K562 (cell line): ENCODE measurements around the gene STAP1. TPM values are rescaled to one million over a fixed set of nuclear protein-coding genes. Genes with fewer than 3 reads are reported as not detected.
A peak's percentile ranks its signal among the peaks of the same experiment; 100 is the strongest.

ENCODE experiments used
- BRCA1 ChIP-seq, 2 experiments: fragments of 450-650 bp in 1 of 2; sonication (generic) in 1 of 2; formaldehyde crosslinking in 1 of 2; IDR thresholded peaks; 2 replicates each; pipeline versions ENCODE4 v1.5.0 to v1.6.1; 2017 to 2020; ENCODE audit warnings: mild to moderate bottlenecking in 1 of 2, missing genetic modification reagents in 1 of 2
- CCAR2 ChIP-seq: fragments of 200-400 bp; formaldehyde crosslinking; IDR thresholded peaks from 2 replicates; pipeline ENCODE4 v1.6.1; 2017; ENCODE audit warnings: mild to moderate bottlenecking, low read depth, low read length
- DPF2 ChIP-seq: fragments of 450-650 bp; IDR thresholded peaks from 2 replicates; pipeline ENCODE4 v1.6.1; 2016
- FOXJ3 ChIP-seq: sonication (generic); formaldehyde crosslinking; IDR thresholded peaks from 2 replicates; pipeline ENCODE4 v1.4.0; 2020; ENCODE audit warnings: mild to moderate bottlenecking, missing genetic modification reagents
- HDAC1 ChIP-seq, 2 experiments: fragments of 450-650 bp; IDR thresholded peaks; 2 replicates each; pipeline ENCODE4 v1.6.1; 2016 to 2017; ENCODE audit warnings: inconsistent platforms in 1 of 2, mild to moderate bottlenecking in 1 of 2, moderate library complexity in 1 of 2
- HDAC6 ChIP-seq: IDR thresholded peaks from 2 replicates; pipeline ENCODE4 v1.6.1; 2012; ENCODE audit warnings: low read depth, mild to moderate bottlenecking, control low read depth, inconsistent platforms, low read length, moderate library complexity
- ILF3 ChIP-seq: fragments of 450-650 bp; IDR thresholded peaks from 2 replicates; pipeline ENCODE4 v1.6.1; 2018; ENCODE audit warnings: antibody characterized with exemption, mild to moderate bottlenecking, moderate library complexity, borderline replicate concordance
- LARP7 ChIP-seq: fragments of 450-650 bp; IDR thresholded peaks from 2 replicates; pipeline ENCODE4 v1.6.1; 2016
- MCM3 ChIP-seq: fragments of 450-650 bp; IDR thresholded peaks from 2 replicates; pipeline ENCODE4 v1.6.1; 2016
- NFATC3 ChIP-seq: fragments of 450-650 bp; IDR thresholded peaks from 2 replicates; pipeline ENCODE4 v1.6.1; 2017; ENCODE audit warnings: mild to moderate bottlenecking
- NFIX ChIP-seq: fragments of 250-450 bp; sonication (Bioruptor Pico); IDR thresholded peaks from 2 replicates; pipeline ENCODE4 v1.4.0; 2020; ENCODE audit warnings: low read depth, mild to moderate bottlenecking, moderate library complexity
- NR2F6 ChIP-seq: fragments of 450-650 bp; formaldehyde crosslinking; IDR thresholded peaks from 2 replicates; pipeline ENCODE4 v1.4.0; 2020; ENCODE audit warnings: mild to moderate bottlenecking
- PCBP2 ChIP-seq: fragments of 200-400 bp; formaldehyde crosslinking; IDR thresholded peaks from 2 replicates; pipeline ENCODE4 v1.6.1; 2018; ENCODE audit warnings: low read length, low read depth, mild to moderate bottlenecking, moderate library complexity; ENCODE audit not compliant: poor library complexity, severe bottlenecking
- SAFB2 ChIP-seq: fragments of 200-400 bp; formaldehyde crosslinking; IDR thresholded peaks from 2 replicates; pipeline ENCODE4 v1.6.1; 2018; ENCODE audit warnings: borderline replicate concordance, low read length, low read depth, moderate library complexity; ENCODE audit not compliant: severe bottlenecking
- SIN3B ChIP-seq: fragments of 450-650 bp; IDR thresholded peaks from 2 replicates; pipeline ENCODE4 v1.6.1; 2017; ENCODE audit warnings: low read depth, mild to moderate bottlenecking, moderate library complexity
- SMAD3 ChIP-seq: fragments of 450-650 bp; formaldehyde crosslinking; conservative IDR thresholded peaks from 2 replicates; pipeline ENCODE4 v1.4.0; 2020; ENCODE audit warnings: mild to moderate bottlenecking
- SNRNP70 ChIP-seq: fragments of 200-400 bp; formaldehyde crosslinking; optimal IDR thresholded peaks from 2 replicates; pipeline ENCODE3; 2017; ENCODE audit warnings: low read depth, low read length
- SRSF7 ChIP-seq: fragments of 200-400 bp; formaldehyde crosslinking; optimal IDR thresholded peaks from 2 replicates; pipeline ENCODE3; 2017; ENCODE audit warnings: mild to moderate bottlenecking, low read depth, low read length
- ZNF121 ChIP-seq: sonication (generic); formaldehyde crosslinking; conservative IDR thresholded peaks from 2 replicates; pipeline ENCODE4 v1.8.0; 2022; ENCODE audit warnings: missing genetic modification reagents
- ZNF436 ChIP-seq: fragments of 250-450, 450-650 bp; sonication (Bioruptor Pico); formaldehyde crosslinking; IDR thresholded peaks from 2 replicates; pipeline ENCODE4 v1.7.0; 2020; ENCODE audit warnings: mild to moderate bottlenecking
- ZNF77 ChIP-seq: fragments of 250-450 bp; sonication (Bioruptor Pico); IDR thresholded peaks from 2 replicates; pipeline ENCODE4 v1.5.0; 2020
- ZZZ3 ChIP-seq: fragments of 450-650 bp; IDR thresholded peaks from 2 replicates; pipeline ENCODE4 v1.6.1; 2016; ENCODE audit warnings: antibody characterized with exemption, mild to moderate bottlenecking, moderate library complexity
- polyA plus RNA-seq, 8 experiments: library from polyadenylated mRNA; depleted of rRNA in 4 of 8; stranded (reverse) in 5 of 8; unstranded in 3 of 8; fragments of >200 nt; fragmentation: Nextera tagmentation in 2 of 8; fragmentation: Illumina TruSeq in 1 of 8; extraction: Ambion mirVana in 2 of 8; extraction: Trizol in 1 of 8; gene quantifications; 2 replicates each; pipeline versions ENCODE4 v1.2.1 to v1.2.3, GENCODE V29; 2011 to 2014; ENCODE audit warnings: inconsistent platforms in 1 of 8, missing spikeins in 1 of 8
- total RNA-seq, 7 experiments: library from RNA; depleted of rRNA in 6 of 7; stranded (reverse); fragments of >200 nt in 6 of 7; fragmentation: Illumina TruSeq in 2 of 7; extraction: Trizol in 2 of 7; gene quantifications; 2 replicates each; pipeline versions ENCODE4 v1.2.1 to v1.2.3, GENCODE V29; 2011 to 2021; ENCODE audit warnings: low replicate concordance in 1 of 7
- TF ChIP-seq, protein P1 (sequence below): fragments of 250-450 bp; sonication (Bioruptor Pico); IDR thresholded peaks from 2 replicates; pipeline ENCODE4 v1.5.1; 2021; ENCODE audit warnings: mild to moderate bottlenecking
- TF ChIP-seq, protein P2 (sequence below): sonication (generic); formaldehyde crosslinking; IDR thresholded peaks from 2 replicates; pipeline ENCODE4 v1.9.0; 2022; ENCODE audit warnings: mild to moderate bottlenecking, missing genetic modification reagents
- TF ChIP-seq, protein P3 (sequence below): fragments of 250-450 bp; sonication (Bioruptor Pico); IDR thresholded peaks from 2 replicates; pipeline ENCODE4 v1.5.0; 2020; ENCODE audit warnings: mild to moderate bottlenecking
- TF ChIP-seq, protein P4 (sequence below): fragments of 250-450 bp; sonication (Bioruptor Pico); IDR thresholded peaks from 2 replicates; pipeline ENCODE4 v1.5.0; 2021

The STAP1 gene
- total and polyA plus RNA-seq, 9 of the 15 experiments (the other 6 are each of a cell fraction or from before 2014, with no cell fraction given), result 0.50 to 5.6 (median 1.4) TPM

DNA sequence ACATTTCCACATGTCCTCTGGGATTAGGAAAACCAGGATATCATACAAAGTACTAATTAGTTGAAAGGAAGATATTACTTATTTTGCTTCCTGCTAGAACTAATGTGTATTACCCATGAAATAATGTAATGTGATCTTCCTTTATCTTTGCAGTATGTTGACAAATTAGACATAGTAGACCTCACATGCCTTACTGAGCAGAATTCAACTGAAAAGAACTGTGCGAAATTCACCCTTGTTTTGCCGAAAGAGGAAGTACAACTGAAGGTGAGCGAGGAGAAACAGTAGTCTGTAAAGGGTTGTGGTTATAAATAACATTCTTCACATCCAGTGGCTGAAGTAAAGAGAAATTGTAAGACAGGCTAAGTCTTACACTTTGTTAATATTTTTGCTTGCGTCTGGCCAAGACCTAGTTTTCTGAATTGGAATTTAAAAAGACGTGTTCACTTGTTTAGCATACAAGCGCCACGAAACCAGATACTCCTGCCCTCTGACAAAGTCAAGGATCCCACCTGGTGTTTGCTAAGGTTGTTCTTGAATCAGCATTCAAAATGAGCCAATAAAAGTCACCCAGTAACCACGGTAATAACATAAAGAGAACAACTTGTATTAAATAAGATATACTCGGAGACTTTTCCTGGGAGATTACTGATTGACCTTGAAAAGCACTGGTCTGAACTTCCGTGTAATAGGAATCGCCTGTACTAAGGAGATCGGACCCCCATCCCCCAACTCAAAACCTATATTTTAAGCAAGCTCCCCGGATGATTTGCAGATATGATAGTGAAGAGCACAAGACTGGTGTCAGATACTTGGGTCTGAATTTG, 16.9 kb downstream of the STAP1 start (continued):
- TF ChIP-seq, protein P1, sequence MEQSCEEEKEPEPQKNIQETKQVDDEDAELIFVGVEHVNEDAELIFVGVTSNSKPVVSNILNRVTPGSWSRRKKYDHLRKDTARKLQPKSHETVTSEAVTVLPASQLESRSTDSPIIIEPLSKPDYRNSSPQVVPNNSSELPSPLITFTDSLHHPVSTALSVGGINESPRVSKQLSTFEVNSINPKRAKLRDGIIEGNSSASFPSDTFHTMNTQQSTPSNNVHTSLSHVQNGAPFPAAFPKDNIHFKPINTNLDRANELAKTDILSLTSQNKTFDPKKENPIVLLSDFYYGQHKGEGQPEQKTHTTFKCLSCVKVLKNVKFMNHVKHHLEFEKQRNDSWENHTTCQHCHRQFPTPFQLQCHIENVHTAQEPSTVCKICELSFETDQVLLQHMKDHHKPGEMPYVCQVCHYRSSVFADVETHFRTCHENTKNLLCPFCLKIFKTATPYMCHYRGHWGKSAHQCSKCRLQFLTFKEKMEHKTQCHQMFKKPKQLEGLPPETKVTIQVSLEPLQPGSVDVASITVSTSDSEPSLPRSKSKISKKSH (CRISPR knock-in tag), result no peak
- TF ChIP-seq FOXJ3 (CRISPR knock-in tag), result no peak
- TF ChIP-seq NR2F6 (CRISPR knock-in tag), result no peak
- TF ChIP-seq NFATC3, result no peak
- TF ChIP-seq PCBP2, result no peak
- TF ChIP-seq LARP7, result no peak
- TF ChIP-seq MCM3, result no peak
- TF ChIP-seq DPF2, result peak; percentile 39; the same call in 1 of the 2 replicates
- TF ChIP-seq ILF3, result no peak
- TF ChIP-seq, protein P2, sequence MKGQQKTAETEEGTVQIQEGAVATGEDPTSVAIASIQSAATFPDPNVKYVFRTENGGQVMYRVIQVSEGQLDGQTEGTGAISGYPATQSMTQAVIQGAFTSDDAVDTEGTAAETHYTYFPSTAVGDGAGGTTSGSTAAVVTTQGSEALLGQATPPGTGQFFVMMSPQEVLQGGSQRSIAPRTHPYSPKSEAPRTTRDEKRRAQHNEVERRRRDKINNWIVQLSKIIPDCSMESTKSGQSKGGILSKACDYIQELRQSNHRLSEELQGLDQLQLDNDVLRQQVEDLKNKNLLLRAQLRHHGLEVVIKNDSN (CRISPR knock-in tag), result no peak
- TF ChIP-seq ZNF121 (CRISPR knock-in tag), result no peak
- TF ChIP-seq HDAC1 (IDR thresholded peaks at IDR 0.05), result 0 out of 4 replicates have a peak, but pooled peaks of 1 of the 2 experiments have one; percentile 11
- TF ChIP-seq, protein P3, sequence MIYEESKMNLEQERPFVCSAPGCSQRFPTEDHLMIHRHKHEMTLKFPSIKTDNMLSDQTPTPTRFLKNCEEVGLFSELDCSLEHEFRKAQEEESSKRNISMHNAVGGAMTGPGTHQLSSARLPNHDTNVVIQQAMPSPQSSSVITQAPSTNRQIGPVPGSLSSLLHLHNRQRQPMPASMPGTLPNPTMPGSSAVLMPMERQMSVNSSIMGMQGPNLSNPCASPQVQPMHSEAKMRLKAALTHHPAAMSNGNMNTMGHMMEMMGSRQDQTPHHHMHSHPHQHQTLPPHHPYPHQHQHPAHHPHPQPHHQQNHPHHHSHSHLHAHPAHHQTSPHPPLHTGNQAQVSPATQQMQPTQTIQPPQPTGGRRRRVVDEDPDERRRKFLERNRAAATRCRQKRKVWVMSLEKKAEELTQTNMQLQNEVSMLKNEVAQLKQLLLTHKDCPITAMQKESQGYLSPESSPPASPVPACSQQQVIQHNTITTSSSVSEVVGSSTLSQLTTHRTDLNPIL (CRISPR knock-in tag), result no peak
- no peak for TF ChIP-seq SNRNP70
- TF ChIP-seq HDAC6, result no peak
- TF ChIP-seq CCAR2, result no peak
- no peak for TF ChIP-seq SAFB2
- TF ChIP-seq SMAD3 (CRISPR knock-in tag), result no peak
- TF ChIP-seq NFIX, result no peak
- TF ChIP-seq ZNF77 (CRISPR knock-in tag), result no peak
- no peak for TF ChIP-seq ZNF436 (CRISPR knock-in tag)
- no peak for TF ChIP-seq BRCA1 (IDR thresholded peaks at IDR 0.05)
- TF ChIP-seq BRCA1 (CRISPR knock-in tag; IDR thresholded peaks at IDR 0.05), result no peak
- no peak for TF ChIP-seq SRSF7
- TF ChIP-seq, protein P4, sequence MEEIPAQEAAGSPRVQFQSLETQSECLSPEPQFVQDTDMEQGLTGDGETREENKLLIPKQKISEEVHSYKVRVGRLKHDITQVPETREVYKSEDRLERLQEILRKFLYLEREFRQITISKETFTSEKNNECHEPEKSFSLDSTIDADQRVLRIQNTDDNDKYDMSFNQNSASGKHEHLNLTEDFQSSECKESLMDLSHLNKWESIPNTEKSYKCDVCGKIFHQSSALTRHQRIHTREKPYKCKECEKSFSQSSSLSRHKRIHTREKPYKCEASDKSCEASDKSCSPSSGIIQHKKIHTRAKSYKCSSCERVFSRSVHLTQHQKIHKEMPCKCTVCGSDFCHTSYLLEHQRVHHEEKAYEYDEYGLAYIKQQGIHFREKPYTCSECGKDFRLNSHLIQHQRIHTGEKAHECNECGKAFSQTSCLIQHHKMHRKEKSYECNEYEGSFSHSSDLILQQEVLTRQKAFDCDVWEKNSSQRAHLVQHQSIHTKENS, result no peak
- no peak for TF ChIP-seq SIN3B
- TF ChIP-seq ZZZ3, result no peak
